Fibroblast of gingiva (primary cell): ENCODE data around the gene USP7.
"Not testable (repeated sequence)": the region's sequence is repeated elsewhere in the genome, so short reads cannot be mapped to it uniquely, and the experiment has no call there.

ENCODE experiments used
- DNase-seq: peaks from one replicate; pipeline ENCODE4 v3.0.0-alpha.2; 2011; ENCODE audit warnings: low read depth

USP7 gene

GRCh38 chr16:8963821-8964441 lies at the start of gene USP7:
Gene USP7 (minus strand): TSS chr16:8963906. CDS start chr16:8963285, 621 bp downstream.
- DNase-seq, result peak; percentile 90

DNA sequence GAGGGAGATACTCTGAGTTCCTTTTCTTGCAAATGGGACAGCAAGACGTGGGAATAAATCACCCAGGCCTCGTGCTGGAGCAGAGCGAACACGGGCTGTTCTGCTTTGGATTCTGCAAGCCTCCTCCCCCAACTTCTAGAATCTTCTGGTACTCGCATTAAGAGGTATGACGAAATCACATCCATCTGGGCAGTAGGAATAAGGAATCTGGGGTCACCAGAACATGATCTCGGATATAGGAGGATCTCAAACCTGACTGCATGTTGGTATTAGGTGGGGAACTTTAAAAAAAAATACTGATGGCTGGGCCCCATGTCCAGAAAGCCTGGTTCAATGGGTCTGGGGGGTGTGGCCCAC lies 49.8 kb upstream of the USP7 start:
- DNase-seq, result no peak

DNA sequence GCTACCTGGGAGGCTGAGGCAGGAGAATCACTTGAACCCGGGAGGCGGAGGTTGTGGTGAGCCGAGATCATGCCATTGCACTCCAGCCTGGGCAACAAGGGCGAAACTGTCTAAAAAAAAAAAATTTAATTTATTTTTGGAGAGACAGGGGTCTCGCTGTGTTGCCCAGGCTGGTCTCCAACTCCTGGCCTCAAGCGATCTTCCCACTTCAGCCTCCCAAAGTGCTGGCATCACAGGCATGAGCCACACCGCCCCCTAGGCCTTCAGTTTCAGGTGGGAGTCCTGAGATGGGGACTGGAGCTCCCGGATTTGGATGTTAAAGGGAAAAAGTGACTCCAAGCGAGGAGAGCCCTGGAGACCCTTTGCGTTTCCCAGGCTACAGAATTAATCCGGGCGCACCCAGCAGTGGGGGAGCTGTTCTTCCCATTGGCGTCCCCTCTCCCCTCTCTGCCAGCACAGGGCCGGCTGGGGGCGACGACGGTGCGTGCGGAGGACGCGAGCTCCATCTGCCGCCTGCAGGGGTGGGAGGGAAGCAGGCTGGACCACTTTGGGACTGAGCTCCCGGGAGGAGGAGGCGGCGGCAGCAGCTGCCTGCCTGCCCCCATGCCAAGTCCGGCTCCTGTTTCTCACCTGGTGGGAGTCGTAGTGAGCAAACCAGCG lies 49.3 kb upstream of the USP7 start:
- no peak for DNase-seq

- no peak for DNase-seq
These were observed 48.6 kb upstream of the USP7 start for GRCh38 chr16:9012330-9012729.

DNA sequence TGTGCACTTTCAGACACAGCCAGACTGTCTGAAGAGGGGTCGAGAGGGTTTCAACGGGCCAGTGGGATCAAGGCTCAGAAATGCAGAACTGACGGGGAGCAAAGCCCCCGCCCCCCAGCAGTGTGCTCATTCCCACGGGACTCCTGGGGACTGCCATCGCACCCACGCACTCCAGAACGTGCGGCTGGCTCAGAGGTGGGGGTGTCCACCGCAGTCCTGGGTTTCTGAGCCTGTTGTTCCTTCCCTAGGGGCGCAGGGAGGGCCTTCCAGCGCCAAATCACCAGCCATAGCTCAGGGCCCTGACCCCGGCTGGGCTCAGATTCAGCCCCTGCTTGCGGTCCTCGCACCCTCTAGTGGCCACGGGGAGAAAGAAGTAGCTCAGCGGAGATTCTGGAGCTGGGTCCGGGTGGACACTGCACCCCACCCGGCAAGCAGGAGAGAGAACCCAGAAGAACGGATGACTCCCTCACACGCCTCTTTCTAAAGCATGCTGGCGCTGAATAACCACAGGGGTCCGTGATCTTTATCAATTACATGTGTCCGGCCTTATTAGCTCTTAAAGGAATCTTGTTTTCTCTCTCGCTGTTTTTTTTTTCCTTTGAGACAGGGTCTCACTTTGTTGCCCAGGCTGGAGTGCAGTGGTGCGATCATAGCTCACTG lies 45.0 kb upstream of the USP7 start:
- DNase-seq, result peak; percentile 48

DNA sequence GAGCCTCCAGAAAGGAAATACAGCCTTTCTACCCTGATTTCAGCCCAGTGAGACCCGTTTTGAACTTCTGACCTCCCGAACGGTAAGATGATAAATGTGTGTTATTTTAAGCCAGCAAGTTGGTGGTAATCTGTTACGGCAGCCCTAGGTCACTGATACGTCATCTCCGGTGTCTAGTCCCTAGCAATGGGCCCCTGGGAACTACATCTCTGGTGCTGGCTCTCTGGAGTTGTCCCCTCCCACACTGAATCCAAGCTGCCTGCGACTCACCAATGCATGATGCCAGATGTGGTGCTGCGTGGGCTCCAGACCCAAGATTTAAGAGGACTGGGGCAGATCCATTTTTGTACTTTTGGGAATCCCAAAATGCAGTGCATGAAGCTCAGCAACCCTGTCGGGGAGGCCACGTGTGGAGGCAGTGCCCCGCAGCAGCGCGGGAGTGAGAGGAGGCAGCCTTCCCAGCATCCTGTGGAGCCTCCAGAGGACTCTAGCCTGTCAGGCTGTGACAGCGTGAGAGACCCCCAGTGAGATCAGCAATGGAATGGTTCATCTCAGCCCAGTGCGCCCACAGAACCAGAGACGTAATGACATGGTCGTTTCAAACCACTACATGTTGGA lies 43.6 kb upstream of the USP7 start:
- no peak for DNase-seq

GRCh38 chr16:9004183-9004582 lies 40.5 kb upstream of the USP7 start:
- no peak for DNase-seq

DNA sequence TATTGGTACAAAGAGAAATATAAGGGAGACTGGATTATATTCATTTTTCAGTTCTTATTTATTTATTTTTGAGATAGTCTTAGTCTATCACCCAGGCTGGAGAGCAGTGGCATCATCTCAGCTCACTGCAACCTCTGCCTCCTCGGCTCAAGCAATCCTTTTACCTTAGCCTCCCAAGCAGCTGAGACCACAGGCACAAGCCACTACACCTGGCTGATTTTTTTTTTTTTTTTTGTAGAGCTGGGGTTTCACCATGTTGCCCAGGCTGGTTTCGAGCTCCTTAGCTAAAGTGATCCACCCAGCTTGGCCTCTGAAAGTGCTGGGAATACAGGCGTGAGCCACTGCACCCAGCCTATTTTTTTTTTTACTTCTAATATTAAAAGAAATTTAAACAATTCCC lies 40.1 kb upstream of the USP7 start:
- DNase-seq, result no peak

DNA sequence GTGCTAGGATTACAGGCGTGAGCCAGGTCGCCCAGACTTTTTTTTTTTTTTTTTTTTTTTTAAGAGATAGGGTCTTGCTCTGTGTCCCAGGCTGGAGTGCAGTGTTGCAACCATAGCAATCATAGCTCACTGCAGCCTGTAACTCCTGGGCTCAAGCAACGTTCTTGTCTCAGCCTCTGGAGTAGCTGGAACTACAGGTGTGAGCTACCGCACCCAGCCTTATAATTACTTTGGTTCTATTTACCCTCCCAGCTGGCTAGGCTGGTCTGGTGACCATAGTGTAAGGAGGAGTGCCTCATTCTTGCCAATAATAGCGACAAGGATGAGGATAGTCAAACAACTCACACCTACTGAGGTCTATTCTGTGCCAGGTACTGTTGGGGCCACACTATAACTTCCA lies 39.6 kb upstream of the USP7 start:
- no peak for DNase-seq

- DNase-seq, result no peak
These were observed 38.3 kb upstream of the USP7 start for GRCh38 chr16:9002042-9002441.

- no peak for DNase-seq
These were observed 37.0 kb upstream of the USP7 start for GRCh38 chr16:9000664-9001063.

GRCh38 chr16:8999800-9000199 lies 36.1 kb upstream of the USP7 start:
- DNase-seq, result no peak

DNA sequence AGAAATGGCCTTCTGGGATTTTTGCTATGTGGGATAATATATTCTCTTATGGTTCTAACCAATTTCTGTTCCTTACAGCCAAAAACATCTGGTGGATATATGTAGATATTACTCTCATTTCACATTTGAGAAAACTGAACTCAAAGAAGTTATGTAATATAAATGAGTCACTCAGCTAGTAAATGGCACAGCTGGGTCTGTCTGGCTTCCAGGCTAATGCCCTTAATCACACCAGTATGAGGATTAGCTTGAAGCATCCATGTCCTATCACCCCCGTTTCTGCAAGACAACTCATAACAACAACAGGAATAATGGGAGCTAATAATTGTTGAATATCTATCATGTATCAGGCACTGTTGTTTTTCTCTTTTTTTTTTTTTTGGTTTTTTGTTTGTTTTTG lies 34.4 kb upstream of the USP7 start:
- DNase-seq, result peak; percentile 52

- DNase-seq, result no peak
These were observed 33.2 kb upstream of the USP7 start for GRCh38 chr16:8996891-8997290.

DNA sequence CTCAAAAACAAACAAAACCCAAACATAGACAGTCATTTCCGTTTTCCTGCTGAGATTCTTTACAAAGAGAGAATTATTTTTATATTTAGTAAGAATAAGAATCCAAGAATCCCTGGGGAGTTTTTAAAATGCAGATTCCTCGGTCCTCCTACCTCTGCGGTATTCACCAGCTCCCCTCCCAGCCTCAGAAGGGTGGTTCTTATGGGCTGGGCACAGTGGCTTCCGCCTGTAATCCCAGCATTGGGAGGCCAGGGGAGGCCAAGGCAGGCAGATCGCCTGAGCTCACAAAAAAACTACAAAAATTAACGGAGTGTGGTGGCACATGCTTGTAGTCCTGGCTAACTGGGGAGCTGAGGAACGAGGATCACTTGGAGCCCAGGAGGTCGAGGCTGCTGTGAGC lies 26.7 kb upstream of the USP7 start:
- DNase-seq, result no peak

DNA sequence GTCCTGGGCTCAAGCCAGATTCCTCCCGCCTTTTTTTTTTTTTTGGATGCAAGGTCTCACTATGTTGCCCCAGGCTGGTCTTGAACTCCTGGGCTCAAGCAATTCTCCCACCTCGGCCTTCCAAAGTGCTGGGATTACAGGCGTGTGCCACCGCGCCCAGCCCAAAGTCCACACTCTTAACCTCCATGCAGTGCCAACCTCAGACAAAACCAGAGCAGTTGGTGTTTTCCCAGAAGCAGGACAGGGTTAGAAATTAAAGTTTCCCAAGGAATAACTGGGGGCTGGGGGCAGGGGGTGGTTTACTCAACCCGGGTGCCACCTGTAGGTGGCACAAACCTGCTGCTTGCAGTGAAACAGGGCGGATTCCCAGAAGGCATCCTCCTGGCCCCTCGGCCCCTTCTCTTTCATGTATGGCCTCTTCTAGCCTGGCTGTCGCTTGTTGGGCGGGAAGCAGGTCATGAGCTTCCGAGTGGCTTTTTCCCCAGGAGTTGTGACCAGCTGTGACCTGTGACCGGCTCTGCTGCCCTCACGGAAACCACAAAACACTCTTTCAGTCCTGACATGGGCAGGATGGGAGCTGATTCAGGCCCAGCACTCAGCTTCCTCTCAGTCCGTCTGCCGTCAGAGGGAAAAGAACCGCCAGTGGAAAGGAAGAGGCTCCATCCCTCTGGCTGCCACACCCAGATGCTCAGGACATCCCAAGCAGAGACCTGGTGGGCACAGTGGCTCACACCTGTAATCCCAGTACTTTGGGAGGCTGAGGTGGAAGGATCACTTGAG lies 25.6 kb upstream of the USP7 start:
- DNase-seq, result no peak

DNA sequence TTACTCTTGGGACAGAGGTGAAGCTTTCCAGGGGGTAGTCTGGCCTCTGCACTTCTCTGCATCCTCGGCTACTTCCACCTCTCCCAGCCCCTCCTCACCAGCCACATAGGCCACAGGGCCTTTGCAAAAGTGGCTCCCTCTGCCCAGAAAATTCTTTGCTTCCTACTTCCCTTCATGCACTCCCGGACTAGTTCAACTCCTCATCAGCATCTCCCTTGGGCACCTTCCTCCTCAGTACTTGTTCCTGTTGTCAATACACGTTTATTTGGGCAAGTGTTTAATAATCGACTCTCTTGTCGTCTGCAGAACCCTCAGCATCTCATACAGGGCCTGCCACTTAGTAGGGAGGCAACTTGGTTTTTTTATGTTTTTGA lies 23.1 kb upstream of the USP7 start:
- DNase-seq, result no peak

- no peak for DNase-seq
These were observed 22.4 kb upstream of the USP7 start for GRCh38 chr16:8986111-8986510.

DNA sequence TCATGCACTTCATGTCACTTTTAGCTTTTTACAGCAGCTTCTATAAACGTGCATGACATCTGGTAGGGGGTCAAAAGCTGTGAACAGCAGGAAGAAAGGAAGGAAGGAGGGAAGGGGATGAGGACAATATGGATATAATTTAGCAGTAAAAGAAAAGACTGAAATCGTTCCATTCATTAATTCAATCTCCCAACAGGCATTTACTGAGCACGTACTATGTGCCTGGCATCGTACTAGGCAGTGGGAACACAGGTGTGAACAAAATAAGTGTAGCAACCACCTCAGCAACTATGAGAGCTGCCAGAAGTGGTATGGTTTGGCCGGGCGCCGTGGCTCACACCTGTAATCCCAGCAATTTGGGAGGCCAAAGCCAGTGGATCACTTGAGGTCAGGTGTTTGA lies 19.1 kb upstream of the USP7 start:
- DNase-seq, result no peak

GRCh38 chr16:8981901-8982300 lies 18.2 kb upstream of the USP7 start:
- not testable (repeated sequence) for DNase-seq

DNA sequence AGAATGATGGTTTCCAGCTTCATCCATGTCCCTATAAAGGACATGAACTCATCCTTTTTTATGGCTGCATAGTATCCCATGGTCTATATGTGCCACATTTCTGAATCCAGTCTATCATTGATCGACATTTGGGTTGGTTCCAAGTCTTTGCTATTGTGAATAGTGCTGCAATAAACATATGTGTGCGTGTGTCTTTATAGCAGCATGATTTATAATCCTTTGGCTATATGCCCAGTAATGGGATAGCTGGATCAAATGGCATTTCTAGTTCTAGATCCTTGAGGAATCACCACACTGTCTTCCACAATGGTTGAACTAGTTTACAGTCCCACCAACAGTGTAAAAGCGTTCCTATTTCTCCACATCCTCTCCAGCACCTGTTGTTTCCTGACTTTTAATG lies 12.5 kb upstream of the USP7 start:
- not testable (repeated sequence) for DNase-seq

DNA sequence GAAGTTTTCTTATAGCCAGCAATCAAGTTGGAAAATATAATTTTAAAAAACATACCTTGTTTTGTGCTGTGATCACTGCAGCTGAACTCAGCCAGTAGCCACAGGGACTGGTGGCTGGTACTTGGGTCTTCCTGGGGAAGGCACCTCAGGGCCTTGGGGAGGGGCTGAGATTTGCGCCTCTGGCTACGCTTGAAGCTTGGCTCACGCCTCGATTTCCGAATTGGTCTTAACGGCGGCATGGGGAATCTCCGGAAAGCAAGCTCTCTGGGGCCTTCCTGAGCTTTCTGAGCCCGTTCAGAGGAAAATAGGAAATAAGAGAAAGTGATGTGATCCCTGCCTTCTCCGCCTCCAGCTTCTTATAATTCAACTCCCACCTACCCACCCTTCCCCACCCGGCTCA lies 11.3 kb upstream of the USP7 start:
- no peak for DNase-seq
